Measurements from ENCODE around the gene PEAK3. TPM values are rescaled to one million over a fixed set of nuclear protein-coding genes. Genes with fewer than 3 reads are reported as not detected.
A peak's percentile ranks its signal among the peaks of the same experiment; 100 is the strongest.

PEAK3 gene
- polyA plus RNA-seq, 1 of the 3 experiments (the other 2 are of a cell fraction): not detected

DNA sequence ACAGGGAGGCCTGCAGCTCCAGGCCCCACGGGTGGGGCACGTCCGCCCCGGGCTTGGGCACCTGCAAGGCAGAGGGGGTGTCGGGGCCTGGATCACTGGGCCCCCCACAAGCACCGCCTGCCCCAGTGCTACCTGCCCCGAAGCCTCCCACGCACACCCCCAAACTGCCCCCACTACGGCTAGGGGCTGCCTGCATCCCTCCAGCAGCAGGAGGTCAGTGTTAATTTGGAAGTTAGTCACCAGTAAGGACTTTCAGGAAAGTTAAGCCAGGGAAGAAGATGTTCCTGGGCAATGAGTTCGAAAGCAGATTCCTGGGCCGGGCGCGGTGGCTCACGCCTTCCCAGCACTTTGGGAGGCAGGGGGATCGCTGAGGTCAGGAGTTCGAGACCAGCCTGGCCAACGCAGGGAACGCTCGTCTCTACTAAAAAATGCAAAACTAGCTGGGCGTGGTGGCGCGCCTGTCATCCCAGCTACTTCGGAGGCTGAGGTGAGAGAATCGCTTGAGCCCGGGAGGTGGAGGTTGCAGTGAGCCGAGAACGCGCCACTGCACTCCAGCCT lies 5.5 kb downstream of the PEAK3 start:
- Histone ChIP-seq H3K36me3 (replicated peaks in 1 of 2; ENCODE audit: control insufficient read depth in 1 of 2, insufficient read depth in 2 of 2, low read length in 1 of 2) (peaks cover 17 to 25% of the 10 kb centered on the region in 2 experiments), H3K9me3 (no peaks in the 10 kb centered on the region), H3K27ac (ENCODE audit: low read depth in 2 of 2, low read length in 1 of 2) (no peak overlapping the region), H2AFZ (ENCODE audit: low read depth) (no peak overlapping the region), H3K4me3 (ENCODE audit: low read depth in 2 of 2, low read length in 1 of 2) (no peak overlapping the region), H3K9ac (no peak overlapping the region), H4K20me1 (ENCODE audit: insufficient read depth) (peaks cover 39% of the 10 kb centered on the region), H3K27me3 (ENCODE audit: insufficient read depth) (no peaks in the 10 kb centered on the region), H3F3A (replicated peaks; ENCODE audit: insufficient read depth) (peaks cover 17% of the 10 kb centered on the region), H3K4me2 (no peak overlapping the region), H3K9me2 (no peaks in the 10 kb centered on the region), H3K79me2 (ENCODE audit: insufficient read depth) (peaks cover 42% of the 10 kb centered on the region), H3K4me1 (ENCODE audit: control insufficient read depth in 1 of 2, insufficient read depth in 2 of 2, low read depth in 1 of 2, low read length in 1 of 2) (peaks cover 4 to 25% of the 10 kb centered on the region in 2 experiments; a peak in 1 of 4 replicates)
- TF ChIP-seq JUND (IDR thresholded peaks at IDR 0.05): no peak
- no peak for TF ChIP-seq EZH2phosphoT487 (IDR thresholded peaks at IDR 0.05; ENCODE audit: borderline replicate concordance, low read depth)
- no peak for TF ChIP-seq TAF1 (IDR thresholded peaks at IDR 0.05; ENCODE audit: borderline replicate concordance, low read depth, low read length)
- TF ChIP-seq TCF12 (IDR thresholded peaks at IDR 0.05): no peak
- TF ChIP-seq YY1 (IDR thresholded peaks at IDR 0.05; ENCODE audit: low read depth): no peak
- TF ChIP-seq GATA2 (CRISPR knock-in tag; IDR thresholded peaks at IDR 0.05): no peak
- no peak for TF ChIP-seq MEF2A (IDR thresholded peaks at IDR 0.05; ENCODE audit: borderline replicate concordance, low read depth)
- no peak for TF ChIP-seq FOXJ3 (CRISPR knock-in tag; IDR thresholded peaks at IDR 0.05)
- no peak for TF ChIP-seq RCOR1 (IDR thresholded peaks at IDR 0.05; ENCODE audit: low read length)
- TF ChIP-seq RAD21 (IDR thresholded peaks at IDR 0.05; ENCODE audit: low read length): no peak
- TF ChIP-seq TEAD4 (IDR thresholded peaks at IDR 0.05; ENCODE audit: borderline replicate concordance, insufficient read depth): no peak
- no peak for TF ChIP-seq RXRA (IDR thresholded peaks at IDR 0.05; ENCODE audit: borderline replicate concordance, low read depth)
- TF ChIP-seq ELF1 (IDR thresholded peaks at IDR 0.05): no peak
- no peak for TF ChIP-seq EP300 (IDR thresholded peaks at IDR 0.05; ENCODE audit: borderline replicate concordance in 1 of 2, low read depth in 1 of 2, low read length in 1 of 2)
- ChIA-PET CTCF (interaction anchor here (1.2 to 11.9 kb wide), 11 partner anchors 12 to 52 kb away, joined by 3 to 284 read pairs (median 20); partner anchors contain the start of genes LINGO3, LSM7, PLEKHJ1 and SF3A2), POLR2A (interaction anchor here (1.3 to 1.9 kb wide), 2 partner anchors 12 to 18 kb away, joined by 4 to 6 read pairs; no protein-coding TSS in a partner anchor)
- peak; percentile 24 for DNase-seq
- 97% methylated on average over 19 of the region's 28 CpGs for WGBS (ENCODE audit: low lambda C conversion rate)

DNA sequence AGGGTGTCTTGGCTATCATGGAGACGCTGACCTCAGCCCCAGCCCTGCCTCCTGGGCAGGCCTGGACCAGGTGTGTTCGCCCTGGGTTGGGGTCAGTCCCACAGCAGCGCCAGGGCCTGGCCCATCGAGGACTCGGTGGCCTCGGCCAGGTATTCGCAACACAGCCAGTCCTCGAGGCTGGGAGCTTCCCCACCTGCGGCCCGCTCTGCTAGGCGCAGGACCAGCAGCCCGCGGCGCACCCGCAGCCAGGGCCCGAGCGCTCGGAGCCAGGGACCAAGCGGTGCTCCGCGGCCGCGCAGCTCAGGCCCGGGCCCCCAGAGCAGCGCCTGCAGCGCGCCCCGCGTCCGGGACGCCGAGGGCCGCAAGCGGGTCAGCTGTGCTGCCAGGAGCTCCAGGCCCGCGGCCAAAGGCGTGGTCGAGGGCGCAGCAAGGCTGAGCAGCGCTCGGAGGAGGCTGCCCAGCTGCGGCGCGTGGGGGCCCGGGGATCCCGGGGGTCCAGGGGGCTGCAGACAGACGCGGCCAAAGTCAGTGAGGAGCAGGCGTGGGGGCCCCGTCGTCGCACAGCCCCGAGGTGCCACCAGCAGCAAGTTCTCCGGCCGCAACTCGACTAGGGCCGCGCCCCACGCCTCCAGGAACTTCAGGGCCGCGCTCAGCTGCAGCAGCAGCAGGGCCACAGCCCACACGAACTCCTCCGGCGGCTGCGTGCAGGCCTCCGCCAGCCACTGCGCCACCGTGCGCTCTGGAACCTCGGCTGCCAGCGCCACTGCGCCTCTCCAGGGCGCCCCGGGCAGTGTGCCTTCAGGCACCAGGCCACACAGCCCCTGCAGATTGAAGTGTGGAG lies 6.2 kb downstream of the PEAK3 start:
- ChIA-PET CTCF (interaction anchor here (0.7 to 11.9 kb wide), 18 partner anchors 9 to 127 kb away, joined by 3 to 284 read pairs (median 6); partner anchors contain the start of genes LINGO3, LSM7, PLEKHJ1 and SF3A2), POLR2A (interaction anchor here (1.0 to 1.9 kb wide), 4 partner anchors 13 to 41 kb away, joined by 3 to 6 read pairs (median 4); no protein-coding TSS in a partner anchor)
- H3K36me3 ChIP-seq (replicated peaks in 1 of 2; ENCODE audit: control insufficient read depth in 1 of 2, insufficient read depth in 2 of 2, low read length in 1 of 2): peaks cover 17 to 26% of the 10 kb centered on the region in 2 experiments
- H3K9ac ChIP-seq: no peak overlapping the region
- peaks cover 49% of the 10 kb centered on the region for H3K79me2 ChIP-seq (ENCODE audit: insufficient read depth)
- no peak overlapping the region; a peak in 1 of 4 replicates for H3K27ac ChIP-seq (ENCODE audit: low read depth in 2 of 2, low read length in 1 of 2)
- H4K20me1 ChIP-seq (ENCODE audit: insufficient read depth): peaks cover 46% of the 10 kb centered on the region
- no peak overlapping the region for H3K4me2 ChIP-seq
- H3K9me3 ChIP-seq: no peaks in the 10 kb centered on the region
- no peak overlapping the region for H3K4me3 ChIP-seq (ENCODE audit: low read depth in 2 of 2, low read length in 1 of 2)
- 100% methylated on average over 3 of the region's 74 CpGs for WGBS (ENCODE audit: low lambda C conversion rate)
- peak; percentile 26 for DNase-seq
- peaks cover 4 to 28% of the 10 kb centered on the region in 2 experiments; a peak in 1 of 4 replicates for H3K4me1 ChIP-seq (ENCODE audit: control insufficient read depth in 1 of 2, insufficient read depth in 2 of 2, low read depth in 1 of 2, low read length in 1 of 2)
- H2AFZ ChIP-seq (ENCODE audit: low read depth): no peak overlapping the region
- H3K27me3 ChIP-seq (ENCODE audit: insufficient read depth): no peaks in the 10 kb centered on the region
- no peaks in the 10 kb centered on the region for H3K9me2 ChIP-seq
- H3F3A ChIP-seq (replicated peaks; ENCODE audit: insufficient read depth): peaks cover 17% of the 10 kb centered on the region
- TF ChIP-seq NRF1 (IDR thresholded peaks at IDR 0.05; ENCODE audit: low read depth, low read length): no peak
- TF ChIP-seq MEF2A (IDR thresholded peaks at IDR 0.05; ENCODE audit: borderline replicate concordance, low read depth): no peak
- TF ChIP-seq NFIC (IDR thresholded peaks at IDR 0.05; ENCODE audit: borderline replicate concordance): no peak
- no peak for TF ChIP-seq RXRA (IDR thresholded peaks at IDR 0.05; ENCODE audit: borderline replicate concordance, low read depth)
- TF ChIP-seq EZH2phosphoT487 (IDR thresholded peaks at IDR 0.05; ENCODE audit: borderline replicate concordance, low read depth): no peak
- TF ChIP-seq, protein P1, sequence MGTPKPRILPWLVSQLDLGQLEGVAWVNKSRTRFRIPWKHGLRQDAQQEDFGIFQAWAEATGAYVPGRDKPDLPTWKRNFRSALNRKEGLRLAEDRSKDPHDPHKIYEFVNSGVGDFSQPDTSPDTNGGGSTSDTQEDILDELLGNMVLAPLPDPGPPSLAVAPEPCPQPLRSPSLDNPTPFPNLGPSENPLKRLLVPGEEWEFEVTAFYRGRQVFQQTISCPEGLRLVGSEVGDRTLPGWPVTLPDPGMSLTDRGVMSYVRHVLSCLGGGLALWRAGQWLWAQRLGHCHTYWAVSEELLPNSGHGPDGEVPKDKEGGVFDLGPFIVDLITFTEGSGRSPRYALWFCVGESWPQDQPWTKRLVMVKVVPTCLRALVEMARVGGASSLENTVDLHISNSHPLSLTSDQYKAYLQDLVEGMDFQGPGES (IDR thresholded peaks at IDR 0.05; ENCODE audit: low read depth, low read length): no peak
- no peak for TF ChIP-seq JUND (IDR thresholded peaks at IDR 0.05)
- no peak for TF ChIP-seq TCF12 (IDR thresholded peaks at IDR 0.05)
- TF ChIP-seq TAF1 (IDR thresholded peaks at IDR 0.05; ENCODE audit: borderline replicate concordance, low read depth, low read length): no peak
- no peak for TF ChIP-seq TEAD4 (IDR thresholded peaks at IDR 0.05; ENCODE audit: borderline replicate concordance, insufficient read depth)
- TF ChIP-seq SIN3A (IDR thresholded peaks at IDR 0.05; ENCODE audit: borderline replicate concordance, low read depth, low read length): no peak
- TF ChIP-seq, protein P2, sequence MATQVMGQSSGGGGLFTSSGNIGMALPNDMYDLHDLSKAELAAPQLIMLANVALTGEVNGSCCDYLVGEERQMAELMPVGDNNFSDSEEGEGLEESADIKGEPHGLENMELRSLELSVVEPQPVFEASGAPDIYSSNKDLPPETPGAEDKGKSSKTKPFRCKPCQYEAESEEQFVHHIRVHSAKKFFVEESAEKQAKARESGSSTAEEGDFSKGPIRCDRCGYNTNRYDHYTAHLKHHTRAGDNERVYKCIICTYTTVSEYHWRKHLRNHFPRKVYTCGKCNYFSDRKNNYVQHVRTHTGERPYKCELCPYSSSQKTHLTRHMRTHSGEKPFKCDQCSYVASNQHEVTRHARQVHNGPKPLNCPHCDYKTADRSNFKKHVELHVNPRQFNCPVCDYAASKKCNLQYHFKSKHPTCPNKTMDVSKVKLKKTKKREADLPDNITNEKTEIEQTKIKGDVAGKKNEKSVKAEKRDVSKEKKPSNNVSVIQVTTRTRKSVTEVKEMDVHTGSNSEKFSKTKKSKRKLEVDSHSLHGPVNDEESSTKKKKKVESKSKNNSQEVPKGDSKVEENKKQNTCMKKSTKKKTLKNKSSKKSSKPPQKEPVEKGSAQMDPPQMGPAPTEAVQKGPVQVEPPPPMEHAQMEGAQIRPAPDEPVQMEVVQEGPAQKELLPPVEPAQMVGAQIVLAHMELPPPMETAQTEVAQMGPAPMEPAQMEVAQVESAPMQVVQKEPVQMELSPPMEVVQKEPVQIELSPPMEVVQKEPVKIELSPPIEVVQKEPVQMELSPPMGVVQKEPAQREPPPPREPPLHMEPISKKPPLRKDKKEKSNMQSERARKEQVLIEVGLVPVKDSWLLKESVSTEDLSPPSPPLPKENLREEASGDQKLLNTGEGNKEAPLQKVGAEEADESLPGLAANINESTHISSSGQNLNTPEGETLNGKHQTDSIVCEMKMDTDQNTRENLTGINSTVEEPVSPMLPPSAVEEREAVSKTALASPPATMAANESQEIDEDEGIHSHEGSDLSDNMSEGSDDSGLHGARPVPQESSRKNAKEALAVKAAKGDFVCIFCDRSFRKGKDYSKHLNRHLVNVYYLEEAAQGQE (IDR thresholded peaks at IDR 0.05; ENCODE audit: low read depth, low read length): no peak
- TF ChIP-seq GATA2 (CRISPR knock-in tag; IDR thresholded peaks at IDR 0.05): no peak
- TF ChIP-seq MXI1 (IDR thresholded peaks at IDR 0.05; ENCODE audit: low read depth, low read length): no peak
- TF ChIP-seq RAD21 (IDR thresholded peaks at IDR 0.05; ENCODE audit: low read length): no peak
- TF ChIP-seq POLR2AphosphoS5 (IDR thresholded peaks at IDR 0.05; ENCODE audit: low read depth, low read length): no peak

Data from SK-N-SH (cell line).